Measurements from ENCODE around the gene RIPK4. TPM values are rescaled to one million over a fixed set of nuclear protein-coding genes. Genes with fewer than 3 reads are reported as not detected.
A peak's percentile ranks its signal among the peaks of the same experiment; 100 is the strongest.

Gene RIPK4
- total and polyA plus RNA-seq, 2 donors from 2014 or later, result 11.6 to 32.6 TPM

DNA sequence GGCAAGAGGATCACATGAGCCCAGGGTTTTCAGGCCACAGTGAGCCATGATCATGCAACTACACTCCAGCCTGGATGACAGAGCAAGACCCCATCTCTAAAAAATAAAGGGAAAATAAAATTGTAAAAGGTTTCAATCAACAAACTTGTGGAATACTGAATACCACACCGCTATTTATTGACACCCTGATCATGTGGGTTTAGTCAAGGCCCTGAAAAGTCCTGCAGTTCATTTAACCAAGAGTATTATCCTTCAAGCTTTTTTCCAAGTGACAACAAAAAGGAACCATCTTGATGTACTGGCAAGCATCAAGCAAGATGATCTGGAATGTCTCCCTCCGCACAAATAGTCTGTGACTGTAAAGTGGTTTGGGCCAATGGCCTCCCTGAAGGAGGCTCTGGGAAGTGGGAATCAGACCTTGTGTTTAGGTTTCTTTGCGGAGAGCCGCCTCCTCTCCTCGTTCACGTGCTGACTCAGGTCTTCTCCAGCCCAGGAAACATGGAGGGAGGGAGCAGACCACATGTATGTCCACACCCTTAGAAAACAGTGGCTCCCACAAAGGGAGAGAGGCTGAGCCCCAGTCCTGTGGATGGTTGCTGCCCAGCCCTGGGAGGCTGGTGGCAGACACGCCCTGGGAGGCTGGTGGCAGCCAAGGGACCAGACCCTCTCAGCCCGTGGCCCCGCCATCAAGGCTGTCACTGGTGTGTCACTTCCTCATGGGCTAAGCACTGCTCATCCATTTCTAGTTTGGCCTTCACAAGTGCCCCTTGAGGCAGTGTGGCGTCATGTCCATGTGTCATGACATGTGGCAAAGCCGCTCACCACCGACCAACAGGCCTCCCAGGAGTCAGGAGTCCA is 56.7 kb downstream of the RIPK4 start:
- no peaks in the 10 kb centered on the region for H3K27me3 ChIP-seq (ENCODE audit: control insufficient read depth, insufficient read depth, low read length)
- H3K4me1 ChIP-seq (ENCODE audit: control insufficient read depth in 2 of 3, insufficient read depth in 2 of 3, low read depth in 1 of 3, low read length in 3 of 3), result peaks cover 0 to 16% (median 0%) of the 10 kb centered on the region in 3 donors
- H3K36me3 ChIP-seq (ENCODE audit: control insufficient read depth in 2 of 3, insufficient read depth in 3 of 3, low read length in 3 of 3), result no peaks in the 10 kb centered on the region
- intact Hi-C loops (cut with DNase I), result no loop called here
- FAIRE-seq (no peak), DNase-seq (peak in 1 of 5 donors; percentile 52)
- H3K4me3 ChIP-seq (ENCODE audit: low read length in 3 of 3), result no peak overlapping the region
- no peaks in the 10 kb centered on the region for H3K9me3 ChIP-seq (ENCODE audit: control insufficient read depth in 2 of 3, insufficient read depth in 1 of 3, low read length in 3 of 3)
- H3K27ac ChIP-seq (ENCODE audit: low read depth in 2 of 2, low read length in 2 of 2), result no peak overlapping the region
- H3K9ac ChIP-seq (ENCODE audit: low read length in 3 of 3), result no peak overlapping the region
- TF ChIP-seq, protein P1, sequence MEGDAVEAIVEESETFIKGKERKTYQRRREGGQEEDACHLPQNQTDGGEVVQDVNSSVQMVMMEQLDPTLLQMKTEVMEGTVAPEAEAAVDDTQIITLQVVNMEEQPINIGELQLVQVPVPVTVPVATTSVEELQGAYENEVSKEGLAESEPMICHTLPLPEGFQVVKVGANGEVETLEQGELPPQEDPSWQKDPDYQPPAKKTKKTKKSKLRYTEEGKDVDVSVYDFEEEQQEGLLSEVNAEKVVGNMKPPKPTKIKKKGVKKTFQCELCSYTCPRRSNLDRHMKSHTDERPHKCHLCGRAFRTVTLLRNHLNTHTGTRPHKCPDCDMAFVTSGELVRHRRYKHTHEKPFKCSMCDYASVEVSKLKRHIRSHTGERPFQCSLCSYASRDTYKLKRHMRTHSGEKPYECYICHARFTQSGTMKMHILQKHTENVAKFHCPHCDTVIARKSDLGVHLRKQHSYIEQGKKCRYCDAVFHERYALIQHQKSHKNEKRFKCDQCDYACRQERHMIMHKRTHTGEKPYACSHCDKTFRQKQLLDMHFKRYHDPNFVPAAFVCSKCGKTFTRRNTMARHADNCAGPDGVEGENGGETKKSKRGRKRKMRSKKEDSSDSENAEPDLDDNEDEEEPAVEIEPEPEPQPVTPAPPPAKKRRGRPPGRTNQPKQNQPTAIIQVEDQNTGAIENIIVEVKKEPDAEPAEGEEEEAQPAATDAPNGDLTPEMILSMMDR (IDR thresholded peaks at IDR 0.05; ENCODE audit: borderline replicate concordance, extremely low read depth, insufficient read depth), result no peak

DNA sequence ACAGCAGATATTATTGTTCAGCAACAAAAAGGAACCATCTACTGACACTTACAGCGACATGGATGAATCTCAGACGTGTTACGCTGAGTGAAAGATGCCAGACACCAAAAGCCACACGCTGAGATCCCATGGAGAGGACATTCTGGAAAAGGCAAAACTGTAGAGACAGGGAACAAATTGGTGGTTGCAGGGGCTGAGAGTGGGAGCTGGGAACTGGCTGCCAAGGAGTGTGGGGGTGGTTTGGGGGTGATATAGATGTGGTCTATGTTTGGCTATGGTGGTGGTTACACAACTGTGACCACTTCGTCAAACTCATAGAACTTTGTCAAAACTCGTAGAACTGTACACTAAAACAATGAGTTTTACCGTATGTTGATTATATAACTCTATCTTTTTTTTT is 57.7 kb downstream of the RIPK4 start:
- TF ChIP-seq, protein P1 (IDR thresholded peaks at IDR 0.05; ENCODE audit: borderline replicate concordance, extremely low read depth, insufficient read depth), result no peak
- H3K9me3 ChIP-seq (ENCODE audit: control insufficient read depth in 2 of 3, insufficient read depth in 1 of 3, low read length in 3 of 3), result no peaks in the 10 kb centered on the region
- no peak overlapping the region for H3K4me3 ChIP-seq (ENCODE audit: low read length in 3 of 3)
- intact Hi-C loops (cut with DNase I), result no loop called here
- H3K27ac ChIP-seq (ENCODE audit: low read depth in 2 of 2, low read length in 2 of 2), result no peak overlapping the region
- H3K9ac ChIP-seq (ENCODE audit: low read length in 3 of 3), result no peak overlapping the region
- DNase-seq (no peak), FAIRE-seq (no peak)
- no peaks in the 10 kb centered on the region for H3K27me3 ChIP-seq (ENCODE audit: control insufficient read depth, insufficient read depth, low read length)
- H3K4me1 ChIP-seq (ENCODE audit: control insufficient read depth in 2 of 3, insufficient read depth in 2 of 3, low read depth in 1 of 3, low read length in 3 of 3), result peaks cover 0 to 10% (median 0%) of the 10 kb centered on the region in 3 donors
- H3K36me3 ChIP-seq (ENCODE audit: control insufficient read depth in 2 of 3, insufficient read depth in 3 of 3, low read length in 3 of 3), result no peaks in the 10 kb centered on the region

DNA sequence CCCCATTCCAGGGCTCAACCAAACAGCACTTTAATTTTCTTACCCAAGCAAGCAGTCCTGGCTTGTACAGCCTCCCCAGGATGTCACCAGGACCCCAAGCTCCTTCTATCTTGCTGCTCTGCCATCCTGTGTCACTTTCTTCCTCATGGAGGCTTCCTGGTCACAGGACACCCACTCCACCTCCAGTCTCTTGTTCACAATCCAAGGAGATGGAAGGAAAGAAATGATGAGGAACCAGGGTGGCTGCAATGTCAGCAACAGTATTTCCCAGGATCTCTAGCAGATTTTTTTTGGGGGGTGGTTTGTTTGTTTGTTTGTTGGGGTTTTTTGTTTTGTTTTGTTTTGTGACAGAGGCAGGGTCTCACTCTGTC is 58.9 kb downstream of the RIPK4 start:
- Histone ChIP-seq H3K9me3 (ENCODE audit: control insufficient read depth in 2 of 3, insufficient read depth in 1 of 3, low read length in 3 of 3) (no peaks in the 10 kb centered on the region), H3K4me1 (ENCODE audit: control insufficient read depth in 2 of 3, insufficient read depth in 2 of 3, low read depth in 1 of 3, low read length in 3 of 3) (peaks cover 0 to 8% (median 0%) of the 10 kb centered on the region in 3 donors), H3K4me3 (ENCODE audit: low read length in 3 of 3) (no peak overlapping the region), H3K27me3 (ENCODE audit: control insufficient read depth, insufficient read depth, low read length) (no peaks in the 10 kb centered on the region), H3K9ac (ENCODE audit: low read length in 3 of 3) (no peak overlapping the region), H3K27ac (ENCODE audit: low read depth in 2 of 2, low read length in 2 of 2) (no peak overlapping the region), H3K36me3 (ENCODE audit: control insufficient read depth in 2 of 3, insufficient read depth in 3 of 3, low read length in 3 of 3) (no peaks in the 10 kb centered on the region)
- DNase-seq (no peak), FAIRE-seq (no peak)
- TF ChIP-seq, protein P1 (IDR thresholded peaks at IDR 0.05; ENCODE audit: borderline replicate concordance, extremely low read depth, insufficient read depth), result no peak
- intact Hi-C loops (cut with DNase I), result no loop called here
